Left hindlimb (tissue), 1 donor: Measurements from ENCODE around the gene ERMAP.

Experiments used
- DNase-seq: peaks from one replicate; pipeline ENCODE4 v3.0.0-alpha.2; 2018

ERMAP gene

GRCh38 chr1:42876009-42876408 is 59.1 kb downstream of the ERMAP start:
- DNase-seq, result no peak

- DNase-seq, result no peak
Observed at GRCh38 chr1:42877380-42877779, 60.5 kb downstream of the ERMAP start.

GRCh38 chr1:42880384-42880783 is 63.5 kb downstream of the ERMAP start:
- DNase-seq, result no peak

DNA sequence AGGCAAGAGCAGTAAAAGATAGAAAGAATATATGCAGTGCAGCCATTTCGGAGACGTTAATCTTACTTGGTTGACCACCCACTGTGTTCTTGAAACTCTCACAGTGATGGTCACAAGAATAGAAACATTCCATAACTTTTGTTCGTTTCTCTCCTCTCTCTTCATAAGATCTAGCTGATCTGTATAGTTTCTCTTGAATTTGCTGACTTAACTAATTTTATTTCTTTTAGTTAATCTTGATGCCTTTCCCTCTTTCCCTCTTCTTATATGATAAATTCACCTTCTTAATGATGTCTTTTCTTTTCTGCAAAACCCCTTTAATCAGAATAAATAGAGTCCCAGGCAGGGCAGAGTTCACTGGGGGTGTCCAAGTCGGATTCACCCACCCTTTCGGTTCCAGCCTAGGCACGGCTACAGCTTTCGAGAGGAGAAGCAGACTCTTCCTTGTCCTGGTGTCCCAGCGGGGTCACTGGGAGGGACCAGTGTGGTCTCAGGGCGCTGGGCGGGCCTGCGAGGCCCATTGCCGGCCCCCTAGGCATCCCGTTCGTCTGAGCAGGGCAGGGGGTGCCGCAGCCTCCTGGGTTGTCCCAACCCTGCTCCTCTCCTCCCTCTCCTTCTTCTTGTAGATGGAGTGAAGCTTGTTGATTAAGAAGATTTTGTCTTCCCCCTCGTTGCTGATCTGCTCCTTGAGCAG is 69.3 kb downstream of the ERMAP start:
- DNase-seq, result no peak

DNA sequence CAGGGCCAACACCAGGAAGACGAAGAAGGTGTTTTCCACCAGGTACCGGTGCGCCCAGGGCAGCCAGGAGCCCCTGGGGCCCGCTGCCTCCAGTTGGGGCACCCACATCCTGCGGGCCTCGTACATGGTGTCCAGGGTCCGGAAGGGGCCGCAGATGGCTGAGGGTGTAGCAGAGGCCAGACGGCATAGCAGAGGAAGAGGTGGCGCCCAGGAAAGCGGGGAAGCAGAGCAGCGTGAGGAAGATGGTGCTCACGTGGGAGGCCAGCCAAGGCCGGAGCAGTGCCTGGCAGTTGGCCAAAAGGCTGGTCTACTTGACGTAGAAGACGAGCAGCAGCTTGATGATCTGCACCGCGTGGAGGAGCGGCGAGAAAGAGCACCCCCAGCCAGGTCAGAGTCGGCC is 69.9 kb downstream of the ERMAP start:
- DNase-seq, result no peak

DNA sequence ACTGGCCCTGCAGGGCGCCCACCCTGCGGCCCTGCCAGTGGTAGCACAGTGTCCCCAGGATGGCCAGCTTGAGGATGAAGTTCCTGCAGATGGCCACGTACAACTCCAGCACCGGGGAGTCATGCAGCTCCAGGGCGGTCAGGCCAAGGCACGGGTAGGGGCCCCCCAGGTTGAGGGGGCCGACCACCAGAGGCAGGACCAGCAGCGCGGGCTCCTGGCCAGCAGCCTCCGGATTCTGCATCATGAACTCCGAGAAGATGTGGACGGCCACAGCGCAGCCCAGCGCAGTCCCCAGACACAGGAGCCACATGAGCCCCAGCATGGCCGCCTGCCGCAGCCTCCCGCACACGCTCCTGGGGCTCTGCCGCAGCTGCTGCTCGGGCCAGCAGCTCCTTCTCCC is 70.4 kb downstream of the ERMAP start:
- DNase-seq, result no peak

DNA sequence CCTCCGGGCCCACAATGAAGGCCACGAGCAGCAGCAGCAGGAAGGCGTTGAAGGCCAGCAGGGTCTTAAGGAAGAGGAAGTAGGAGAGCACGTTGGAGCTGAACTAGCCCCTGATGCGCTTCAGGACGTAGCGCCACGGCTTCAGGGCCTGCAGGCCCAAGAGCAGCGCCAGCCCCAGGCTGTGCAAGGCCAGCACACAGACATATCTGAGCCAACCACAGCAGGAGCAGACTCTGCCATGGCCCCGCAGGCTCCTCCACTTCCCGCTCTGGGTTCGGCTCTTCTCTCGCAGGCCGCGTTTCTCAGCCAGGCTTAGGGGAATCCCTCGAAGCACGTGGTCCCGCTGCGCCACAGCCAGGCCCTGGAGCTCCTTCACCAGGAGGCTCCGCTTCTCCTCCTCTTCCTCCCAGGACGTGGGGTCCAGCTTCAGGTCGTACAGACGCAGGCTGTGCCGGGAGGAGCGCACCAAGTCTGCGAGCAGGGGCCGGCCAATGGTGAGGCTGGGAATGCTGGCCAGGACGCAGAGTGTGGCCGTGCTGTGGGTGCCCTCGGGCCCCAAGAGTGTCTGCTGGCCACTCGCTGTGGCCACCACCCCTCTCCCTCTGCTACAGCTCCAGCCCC is 71.2 kb downstream of the ERMAP start:
- DNase-seq, result no peak

GRCh38 chr1:42889264-42889663 is 72.3 kb downstream of the ERMAP start:
- DNase-seq, result no peak

GRCh38 chr1:42891465-42892138 is 74.7 kb downstream of the ERMAP start:
- no peak for DNase-seq
